GM18519 (cell line): Measurements from ENCODE around the gene CELA3B.
"Not testable (repeated sequence)": the region's sequence is repeated elsewhere in the genome, so short reads cannot be mapped to it uniquely, and the experiment has no call there.

ENCODE experiments used
- ATAC-seq: cut with Tn5 transposase; IDR thresholded peaks from one replicate; pipeline ENCODE4 v1.9.1; 2021; ENCODE audit warnings: mild to moderate bottlenecking, moderate library complexity; ENCODE audit not compliant: unreplicated experiment, low FRiP score

Gene CELA3B

GRCh38 chr1:21976703-21977239, at the start of gene CELA3B:
CELA3B (plus strand) TSS chr1:21977022; CDS start chr1:21977040, 18 bp downstream.
- ATAC-seq = not testable (repeated sequence)

GRCh38 chr1:21927533-21928237, 49.1 kb upstream of the CELA3B start:
- no peak for ATAC-seq

GRCh38 chr1:21930080-21930571, 46.7 kb upstream of the CELA3B start:
- ATAC-seq = no peak

- no peak for ATAC-seq
These were observed 46.1 kb upstream of the CELA3B start for GRCh38 chr1:21930629-21931170.

- no peak for ATAC-seq
These were observed 45.4 kb upstream of the CELA3B start for GRCh38 chr1:21931171-21932093.

- no peak for ATAC-seq
These were observed 44.7 kb upstream of the CELA3B start for GRCh38 chr1:21932127-21932526.

- ATAC-seq = no peak
These were observed 43.2 kb upstream of the CELA3B start for GRCh38 chr1:21933397-21934248.

GRCh38 chr1:21935393-21935804, 41.4 kb upstream of the CELA3B start:
- ATAC-seq = no peak

- ATAC-seq = no peak
These were observed 40.9 kb upstream of the CELA3B start for GRCh38 chr1:21935891-21936365.

GRCh38 chr1:21936366-21937031, 40.3 kb upstream of the CELA3B start:
- no peak for ATAC-seq

GRCh38 chr1:21937034-21937371, 39.8 kb upstream of the CELA3B start, which contains the start of gene HSPG2:
HSPG2 (minus strand) TSS chr1:21937310; CDS start chr1:21937217, 93 bp downstream.
- no peak for ATAC-seq

- no peak for ATAC-seq
These were observed 39.3 kb upstream of the CELA3B start for GRCh38 chr1:21937372-21938121.

- ATAC-seq = no peak
These were observed 37.9 kb upstream of the CELA3B start for GRCh38 chr1:21938732-21939538.

- no peak for ATAC-seq
These were observed 37.0 kb upstream of the CELA3B start for GRCh38 chr1:21939650-21940374.

- no peak for ATAC-seq
These were observed 36.3 kb upstream of the CELA3B start for GRCh38 chr1:21940492-21940891.

- no peak for ATAC-seq
These were observed 35.5 kb upstream of the CELA3B start for GRCh38 chr1:21941370-21941769.

GRCh38 chr1:21942464-21942863, 34.4 kb upstream of the CELA3B start:
- no peak for ATAC-seq
